PC-9 (cell line): Measurements from ENCODE around the gene PGP. TPM values are rescaled to one million over a fixed set of nuclear protein-coding genes. Genes with fewer than 3 reads are reported as not detected.

ENCODE experiments used
- BruUV-seq: library from RNA; stranded (reverse); fragments of 400-500 nt; replicated peaks from 2 replicates; lab custom pipeline; 2021; lab: Mats Ljungman, UMichigan
- CTCF ChIA-PET: fragments of 300-600 bp; sonication (Branson Sonifier 250); formaldehyde crosslinking; loops from one replicate; lab custom pipeline; 2022; ENCODE audit warnings: antibody characterized with exemption; lab: Charles Lee
- POLR2A ChIA-PET: fragments of 300-600 bp; sonication (Branson Sonifier 250); formaldehyde crosslinking; loops from one replicate; lab custom pipeline; 2022; ENCODE audit warnings: antibody characterized with exemption; ENCODE audit not compliant: unreplicated experiment; lab: Charles Lee
- DNase-seq, 2 experiments: peaks; one replicate each; pipeline versions ENCODE4 v3.0.0 to v3.0.0-alpha.2; 2015 to 2022; ENCODE audit warnings: mixed read lengths in 1 of 2
- H2AFZ ChIP-seq: fragments of 200-600 bp; sonication (generic); 2 replicates; pipeline ENCODE4 v1.8.1; 2017; ENCODE audit warnings: antibody characterized with exemption
- H3F3A ChIP-seq: fragments of 200-600 bp; sonication (generic); 2 replicates; pipeline ENCODE4 v1.8.1; 2017; ENCODE audit warnings: antibody characterized with exemption, mild to moderate bottlenecking, low read depth; ENCODE audit not compliant: insufficient read depth
- H3K27ac ChIP-seq: fragments of 200-600 bp; sonication (generic); 2 replicates; pipeline ENCODE4 v1.6.1; 2016; ENCODE audit warnings: mixed run types
- H3K27me3 ChIP-seq: fragments of 200-600 bp; sonication (generic); 2 replicates; pipeline ENCODE4 v1.6.1; 2016; ENCODE audit warnings: low read depth, mixed run types; ENCODE audit not compliant: insufficient read depth
- H3K36me3 ChIP-seq: fragments of 200-600 bp; sonication (generic); 2 replicates; pipeline ENCODE4 v1.6.1; 2016; ENCODE audit warnings: low read depth, mixed run types
- H3K4me1 ChIP-seq: fragments of 200-600 bp; sonication (generic); replicated peaks from 2 replicates; pipeline ENCODE4 v1.6.1; 2016; ENCODE audit warnings: mixed run types; ENCODE audit not compliant: insufficient read depth
- H3K4me2 ChIP-seq: fragments of 200-600 bp; sonication (generic); 2 replicates; pipeline ENCODE4 v1.6.1; 2017; ENCODE audit warnings: mixed run types
- H3K4me3 ChIP-seq: fragments of 200-600 bp; sonication (generic); 2 replicates; pipeline ENCODE4 v1.6.1; 2016; ENCODE audit warnings: mixed run types
- H3K79me2 ChIP-seq: fragments of 200-600 bp; sonication (generic); 2 replicates; pipeline ENCODE4 v1.6.1; 2017; ENCODE audit warnings: low read depth, mixed run types
- H3K9me2 ChIP-seq: fragments of 200-600 bp; sonication (generic); 2 replicates; pipeline ENCODE4 v1.8.1; 2017; ENCODE audit warnings: mild to moderate bottlenecking; ENCODE audit not compliant: insufficient read depth
- H3K9me3 ChIP-seq: fragments of 200-600 bp; sonication (generic); 2 replicates; pipeline ENCODE4 v1.8.1; 2016; ENCODE audit warnings: low read depth; ENCODE audit not compliant: insufficient read depth
- H4K20me1 ChIP-seq: fragments of 200-600 bp; sonication (generic); 2 replicates; pipeline ENCODE4 v1.8.1; 2017; ENCODE audit not compliant: insufficient read depth
- EZH2 ChIP-seq: fragments of 200-600 bp; sonication (generic); IDR thresholded peaks from 2 replicates; pipeline ENCODE4 v1.8.0; 2017; ENCODE audit warnings: antibody characterized with exemption, low read depth
- intact Hi-C: fragments of 100-400 bp; cut with micrococcal nuclease; formaldehyde crosslinking; loops from one replicate; pipeline ENCODE4 v1.10.0; 2022; ENCODE audit not compliant: unreplicated experiment
- total RNA-seq: library from RNA; stranded (reverse); gene quantifications from 2 replicates; pipeline ENCODE4 v1.2.3, GENCODE V29; 2021
- TF ChIP-seq, protein P1 (sequence below): fragments of 200-600 bp; sonication (generic); conservative IDR thresholded peaks from 2 replicates; pipeline ENCODE4 v1.6.1; 2017; ENCODE audit warnings: mixed run types, antibody characterized with exemption, mild to moderate bottlenecking, moderate library complexity

The PGP gene
- total RNA-seq, 1 experiment from 2014 or later = 23.4 TPM

DNA sequence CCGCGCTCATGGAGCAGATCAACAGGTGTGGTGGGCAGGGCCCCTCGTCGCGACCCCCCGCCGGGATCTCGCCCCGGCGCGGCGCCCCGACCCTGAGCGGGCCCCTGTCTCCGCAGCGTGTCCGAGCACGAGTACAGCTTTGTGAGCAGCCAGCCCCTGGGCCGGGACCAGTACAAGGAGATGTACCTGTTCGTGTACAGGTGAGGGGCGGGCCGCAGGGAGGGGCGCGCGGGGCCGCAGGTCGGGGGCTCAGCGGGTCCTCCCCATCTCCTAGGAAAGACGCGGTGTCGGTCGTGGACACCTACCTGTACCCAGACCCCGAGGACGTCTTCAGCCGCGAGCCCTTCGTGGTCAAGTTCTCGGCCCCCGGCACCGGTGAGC is 22.5 kb upstream of the PGP start:
- H2AFZ ChIP-seq = no peak overlapping the region
- H3K4me1 ChIP-seq = no peaks in the 10 kb centered on the region
- ChIA-PET POLR2A (no interaction called here), CTCF (no interaction called here)
- no peaks in the 10 kb centered on the region; the same call in 1 of the 2 replicates for H3K36me3 ChIP-seq
- H3K4me2 ChIP-seq = no peak overlapping the region
- peaks cover 32% of the 10 kb centered on the region for H3F3A ChIP-seq
- no peaks in the 10 kb centered on the region for H3K9me3 ChIP-seq
- no peaks in the 10 kb centered on the region for H3K27me3 ChIP-seq
- H3K79me2 ChIP-seq = no peaks in the 10 kb centered on the region
- intact Hi-C loops = no loop called here
- H3K4me3 ChIP-seq = no peak overlapping the region
- H3K9me2 ChIP-seq = no peaks in the 10 kb centered on the region
- peaks cover 17% of the 10 kb centered on the region; the same call in 1 of the 2 replicates for H4K20me1 ChIP-seq
- no peak for DNase-seq
- no TSS peak for BruUV-seq
- no peak overlapping the region for H3K27ac ChIP-seq
- TF ChIP-seq, protein P1, sequence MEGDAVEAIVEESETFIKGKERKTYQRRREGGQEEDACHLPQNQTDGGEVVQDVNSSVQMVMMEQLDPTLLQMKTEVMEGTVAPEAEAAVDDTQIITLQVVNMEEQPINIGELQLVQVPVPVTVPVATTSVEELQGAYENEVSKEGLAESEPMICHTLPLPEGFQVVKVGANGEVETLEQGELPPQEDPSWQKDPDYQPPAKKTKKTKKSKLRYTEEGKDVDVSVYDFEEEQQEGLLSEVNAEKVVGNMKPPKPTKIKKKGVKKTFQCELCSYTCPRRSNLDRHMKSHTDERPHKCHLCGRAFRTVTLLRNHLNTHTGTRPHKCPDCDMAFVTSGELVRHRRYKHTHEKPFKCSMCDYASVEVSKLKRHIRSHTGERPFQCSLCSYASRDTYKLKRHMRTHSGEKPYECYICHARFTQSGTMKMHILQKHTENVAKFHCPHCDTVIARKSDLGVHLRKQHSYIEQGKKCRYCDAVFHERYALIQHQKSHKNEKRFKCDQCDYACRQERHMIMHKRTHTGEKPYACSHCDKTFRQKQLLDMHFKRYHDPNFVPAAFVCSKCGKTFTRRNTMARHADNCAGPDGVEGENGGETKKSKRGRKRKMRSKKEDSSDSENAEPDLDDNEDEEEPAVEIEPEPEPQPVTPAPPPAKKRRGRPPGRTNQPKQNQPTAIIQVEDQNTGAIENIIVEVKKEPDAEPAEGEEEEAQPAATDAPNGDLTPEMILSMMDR = no peak
- TF ChIP-seq EZH2 = no peak

- CTCF ChIA-PET = no interaction called here
- Histone ChIP-seq H3K9me2 (no peaks in the 10 kb centered on the region), H3K4me2 (no peak within 1 kb of the TSS), H4K20me1 (peaks cover 17% of the 10 kb centered on the region; the same call in 1 of the 2 replicates), H3K36me3 (no peaks in the 10 kb centered on the region), H3K27ac (no peak within 1 kb of the TSS), H3F3A (peaks cover 31% of the 10 kb centered on the region), H3K4me3 (no peak within 1 kb of the TSS), H3K4me1 (no peaks in the 10 kb centered on the region), H3K27me3 (no peaks in the 10 kb centered on the region), H3K79me2 (no peaks in the 10 kb centered on the region), H3K9me3 (no peaks in the 10 kb centered on the region), H2AFZ (no peak within 1 kb of the TSS)
- intact Hi-C loops = no loop called here
- BruUV-seq = no TSS peak
- DNase-seq = no peak
- no peak for TF ChIP-seq EZH2
- TF ChIP-seq, protein P1 = no peak
- POLR2A ChIA-PET = interaction anchor here (0.6 kb wide), 1 partner anchor 14 kb away, joined by 4 read pairs; no protein-coding TSS in a partner anchor
These were observed 21.9 kb upstream of the PGP start, which contains the start of gene DNASE1L2 for GRCh38 chr16:2236337-2237101. TSS of gene DNASE1L2 (plus strand) at chr16:2236444. CDS start at chr16:2236817, 373 bp downstream.

- POLR2A ChIA-PET = no interaction called here
- no TSS peak for BruUV-seq
- H3K36me3 ChIP-seq = no peaks in the 10 kb centered on the region
These were observed 21.2 kb upstream of the PGP start for GRCh38 chr16:2235695-2236336.

More at GRCh38 chr16:2235695-2236336, 21.2 kb upstream of the PGP start:
- DNase-seq = no peak
- no peaks in the 10 kb centered on the region for H3K79me2 ChIP-seq
- CTCF ChIA-PET = no interaction called here
- H3F3A ChIP-seq = peaks cover 27% of the 10 kb centered on the region
- H3K27me3 ChIP-seq = no peaks in the 10 kb centered on the region
- no peaks in the 10 kb centered on the region for H3K4me1 ChIP-seq
- H3K4me2 ChIP-seq = no peak overlapping the region
- no peak overlapping the region for H3K4me3 ChIP-seq
- intact Hi-C loops = no loop called here
- no peak overlapping the region for H2AFZ ChIP-seq
- H3K27ac ChIP-seq = no peak overlapping the region
- H3K9me3 ChIP-seq = no peaks in the 10 kb centered on the region
- no peaks in the 10 kb centered on the region for H3K9me2 ChIP-seq
- H4K20me1 ChIP-seq = peaks cover 18% of the 10 kb centered on the region
- TF ChIP-seq, protein P1 = no peak
- TF ChIP-seq EZH2 = no peak
